ENCODE data around the gene DENND4B. TPM values are rescaled to one million over a fixed set of nuclear protein-coding genes. Genes with fewer than 3 reads are reported as not detected.
"Not testable (repeated sequence)": the region's sequence is repeated elsewhere in the genome, so short reads cannot be mapped to it uniquely, and the experiment has no call there.

DENND4B gene
- total RNA-seq, 4 donors from 2014 or later, result 10.2 to 46.5 (median 32.3) TPM

- no peak overlapping the region for H3K27ac ChIP-seq
- peaks cover 2 to 76% (median 18%) of the 10 kb centered on the region in 3 donors for H3K4me1 ChIP-seq
- no peak for ATAC-seq
- no peaks in the 10 kb centered on the region for H3K36me3 ChIP-seq
- no peak for TF ChIP-seq CTCF (IDR thresholded peaks at IDR 0.05)
- TF ChIP-seq POLR2AphosphoS5 (IDR thresholded peaks at IDR 0.05), result no peak
- no peak for TF ChIP-seq POLR2A (IDR thresholded peaks at IDR 0.05)
- TF ChIP-seq EP300 (IDR thresholded peaks at IDR 0.05), result no peak
- no peak overlapping the region for H3K4me3 ChIP-seq
- H3K9me3 ChIP-seq, result no peaks in the 10 kb centered on the region
- no peaks in the 10 kb centered on the region for H3K27me3 ChIP-seq
- WGBS, 2 donors (ENCODE audit: low coverage in 1 of 2), result 69 to 70% methylated on average over 4 of the region's 4 CpGs
These were observed 30.2 kb downstream of the DENND4B start for GRCh38 chr1:153916297-153916696.

- Histone ChIP-seq H3K27me3 (no peaks in the 10 kb centered on the region), H3K36me3 (peaks cover 0 to 8% of the 10 kb centered on the region in 2 donors), H3K4me3 (no peak overlapping the region), H3K9me3 (no peaks in the 10 kb centered on the region), H3K4me1 (peaks cover 0 to 45% (median 0%) of the 10 kb centered on the region in 3 donors), H3K27ac (no peak overlapping the region)
- TF ChIP-seq POLR2AphosphoS5 (IDR thresholded peaks at IDR 0.05) (no peak), CTCF (IDR thresholded peaks at IDR 0.05) (no peak), EP300 (IDR thresholded peaks at IDR 0.05) (no peak), POLR2A (IDR thresholded peaks at IDR 0.05) (no peak)
- 54 to 65% methylated on average over 2 of the region's 2 CpGs for WGBS, 2 donors (ENCODE audit: low coverage in 1 of 2)
- no peak for ATAC-seq
These were observed 34.2 kb downstream of the DENND4B start for GRCh38 chr1:153912349-153912748.

GRCh38 chr1:153910560-153910959 lies 36.0 kb downstream of the DENND4B start:
- not testable (repeated sequence) for H3K27me3 ChIP-seq, ATAC-seq, H3K4me3 ChIP-seq, H3K27ac ChIP-seq, H3K9me3 ChIP-seq, H3K36me3 ChIP-seq
- 78 to 79% methylated on average over 6 of the region's 6 CpGs for whole genome bisulfite sequencing, 2 donors (ENCODE audit: low coverage in 1 of 2)
- H3K4me1 ChIP-seq, result peaks cover 0 to 46% (median 0%) of the 10 kb centered on the region in 3 donors

- no peak overlapping the region for H3K27ac ChIP-seq
- H3K36me3 ChIP-seq, result peaks cover 0 to 8% of the 10 kb centered on the region in 2 donors
- H3K4me1 ChIP-seq, result peaks cover 0 to 40% (median 0%) of the 10 kb centered on the region in 3 donors
- H3K9me3 ChIP-seq, result no peaks in the 10 kb centered on the region
- no peak for ATAC-seq
- TF ChIP-seq EP300 (IDR thresholded peaks at IDR 0.05), result no peak
- no peak for TF ChIP-seq CTCF (IDR thresholded peaks at IDR 0.05)
- no peak for TF ChIP-seq POLR2A (IDR thresholded peaks at IDR 0.05)
- TF ChIP-seq POLR2AphosphoS5 (IDR thresholded peaks at IDR 0.05), result no peak
- H3K27me3 ChIP-seq, result no peaks in the 10 kb centered on the region
- WGBS, 2 donors (ENCODE audit: low coverage in 1 of 2), result 90 to 94% methylated on average over 6 of the region's 6 CpGs
- H3K4me3 ChIP-seq, result no peak overlapping the region
These were observed 38.4 kb downstream of the DENND4B start for GRCh38 chr1:153908071-153908470.

GRCh38 chr1:153907134-153907533 lies 39.4 kb downstream of the DENND4B start:
- Histone ChIP-seq H3K36me3 (peaks cover 0 to 8% of the 10 kb centered on the region in 2 donors), H3K4me1 (peaks cover 0 to 32% (median 0%) of the 10 kb centered on the region in 3 donors), H3K9me3 (no peaks in the 10 kb centered on the region), H3K4me3 (no peak overlapping the region), H3K27ac (no peak overlapping the region), H3K27me3 (no peaks in the 10 kb centered on the region)
- TF ChIP-seq POLR2AphosphoS5 (IDR thresholded peaks at IDR 0.05) (no peak), POLR2A (IDR thresholded peaks at IDR 0.05) (no peak), EP300 (IDR thresholded peaks at IDR 0.05) (no peak), CTCF (IDR thresholded peaks at IDR 0.05) (no peak)
- 86 to 88% methylated on average over 6 of the region's 6 CpGs for WGBS, 2 donors (ENCODE audit: low coverage in 1 of 2)
- no peak for ATAC-seq
